ENCODE data around the gene FOXA1.

DNA sequence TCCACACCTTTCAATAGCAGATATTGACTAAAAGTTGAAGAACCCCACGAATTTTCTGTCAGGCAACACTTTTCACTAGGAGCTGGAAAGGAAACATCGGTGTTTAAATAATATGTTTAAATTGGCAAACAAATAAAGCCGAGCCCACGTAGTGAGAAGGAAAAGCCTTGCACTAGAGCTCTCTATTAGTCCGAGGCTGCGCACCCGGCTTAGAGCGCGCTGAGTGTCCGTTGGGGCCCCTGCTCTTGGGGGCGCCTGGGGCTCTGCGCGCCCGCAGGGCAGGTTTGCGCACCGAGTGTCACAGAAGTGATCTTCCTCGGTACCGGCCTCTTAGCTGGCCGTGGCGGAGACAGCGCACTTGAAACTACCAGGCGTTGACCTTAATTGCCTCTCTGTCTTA is 6.8 kb upstream of the FOXA1 start:
- TF ChIP-seq, protein P1, sequence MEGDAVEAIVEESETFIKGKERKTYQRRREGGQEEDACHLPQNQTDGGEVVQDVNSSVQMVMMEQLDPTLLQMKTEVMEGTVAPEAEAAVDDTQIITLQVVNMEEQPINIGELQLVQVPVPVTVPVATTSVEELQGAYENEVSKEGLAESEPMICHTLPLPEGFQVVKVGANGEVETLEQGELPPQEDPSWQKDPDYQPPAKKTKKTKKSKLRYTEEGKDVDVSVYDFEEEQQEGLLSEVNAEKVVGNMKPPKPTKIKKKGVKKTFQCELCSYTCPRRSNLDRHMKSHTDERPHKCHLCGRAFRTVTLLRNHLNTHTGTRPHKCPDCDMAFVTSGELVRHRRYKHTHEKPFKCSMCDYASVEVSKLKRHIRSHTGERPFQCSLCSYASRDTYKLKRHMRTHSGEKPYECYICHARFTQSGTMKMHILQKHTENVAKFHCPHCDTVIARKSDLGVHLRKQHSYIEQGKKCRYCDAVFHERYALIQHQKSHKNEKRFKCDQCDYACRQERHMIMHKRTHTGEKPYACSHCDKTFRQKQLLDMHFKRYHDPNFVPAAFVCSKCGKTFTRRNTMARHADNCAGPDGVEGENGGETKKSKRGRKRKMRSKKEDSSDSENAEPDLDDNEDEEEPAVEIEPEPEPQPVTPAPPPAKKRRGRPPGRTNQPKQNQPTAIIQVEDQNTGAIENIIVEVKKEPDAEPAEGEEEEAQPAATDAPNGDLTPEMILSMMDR (IDR thresholded peaks at IDR 0.05): no peak
- TF ChIP-seq POLR2A (IDR thresholded peaks at IDR 0.05): no peak

All from sigmoid colon (tissue), 3 donors.